SU-DHL-6 (cell line): ENCODE measurements around the gene USP6NL.

Experiments
- H2AFZ ChIP-seq: fragments of 200-600 bp; sonication (generic); 2 replicates; pipeline ENCODE4 v1.6.1; 2014; ENCODE audit warnings: low read depth, mild to moderate bottlenecking, moderate library complexity, mixed read lengths, antibody characterized with exemption, low read length; ENCODE audit not compliant: severe bottlenecking
- H3F3A ChIP-seq: fragments of 200-600 bp; shearing (Covaris generic); 2 replicates; pipeline ENCODE4 v1.6.0; 2016; ENCODE audit warnings: antibody characterized with exemption, mild to moderate bottlenecking; ENCODE audit not compliant: insufficient read depth
- H3K27ac ChIP-seq: fragments of 200-600 bp; sonication (generic); 2 replicates; pipeline ENCODE4 v1.5.1; 2016; ENCODE audit warnings: low read depth, mild to moderate bottlenecking, low read length, moderate library complexity, mixed read lengths
- H3K27me3 ChIP-seq: fragments of 200-600 bp; sonication (generic), shearing (Covaris generic); 2 replicates; pipeline ENCODE4 v1.6.0; 2014; ENCODE audit warnings: mild to moderate bottlenecking, low read length
- H3K36me3 ChIP-seq: fragments of 200-600 bp; sonication (generic); 2 replicates; pipeline ENCODE4 v1.6.1; 2014; ENCODE audit warnings: mild to moderate bottlenecking, low read length, mixed read lengths
- H3K4me2 ChIP-seq: fragments of 300-600, 200-600 bp; shearing (Covaris generic), sonication (generic); 2 replicates; pipeline ENCODE4 v1.6.0; 2014; ENCODE audit warnings: low read length, low read depth, mild to moderate bottlenecking; ENCODE audit not compliant: poor library complexity, severe bottlenecking
- H3K4me3 ChIP-seq: fragments of 200-600 bp; sonication (generic); 2 replicates; pipeline ENCODE4 v1.5.1; 2014; ENCODE audit warnings: antibody characterized with exemption, low read length, mild to moderate bottlenecking, mixed read lengths; ENCODE audit not compliant: insufficient read depth, poor library complexity, severe bottlenecking
- H3K79me2 ChIP-seq: fragments of 200-600 bp; sonication (generic); 2 replicates; pipeline ENCODE4 v1.6.1; 2014; ENCODE audit warnings: mild to moderate bottlenecking, low read length, moderate library complexity; ENCODE audit not compliant: insufficient read depth
- H3K9ac ChIP-seq: fragments of 200-600 bp; sonication (generic); 2 replicates; pipeline ENCODE4 v1.7.0; 2014; ENCODE audit warnings: mild to moderate bottlenecking, low read length
- H3K9me2 ChIP-seq: fragments of 200-600 bp; sonication (generic); replicated peaks from 2 replicates; pipeline ENCODE4 v1.6.1; 2014; ENCODE audit warnings: low read length; ENCODE audit not compliant: insufficient read depth
- H3K9me3 ChIP-seq: fragments of 200-600 bp; sonication (generic); 2 replicates; pipeline ENCODE4 v1.6.1; 2014; ENCODE audit warnings: low read length, mixed read lengths; ENCODE audit not compliant: insufficient read depth
- H4K20me1 ChIP-seq: fragments of 200-600 bp; sonication (generic); 2 replicates; pipeline ENCODE4 v1.6.1; 2014; ENCODE audit warnings: low read depth, mild to moderate bottlenecking, antibody characterized with exemption, low read length, moderate library complexity, mixed read lengths
- CTCF ChIP-seq: fragments of 200-600 bp; sonication (generic); IDR thresholded peaks from one replicate; pipeline ENCODE4 v1.5.1; 2017; ENCODE audit warnings: antibody characterized with exemption, mild to moderate bottlenecking, low read length, moderate library complexity; ENCODE audit not compliant: insufficient read depth, poor library complexity, severe bottlenecking
- EZH2phosphoT487 ChIP-seq: fragments of 200-600 bp; sonication (generic), shearing (Covaris generic); conservative IDR thresholded peaks from 2 replicates; pipeline ENCODE4 v1.6.1; 2018; ENCODE audit warnings: mild to moderate bottlenecking, antibody characterized with exemption, low read length, moderate library complexity, mixed read lengths

USP6NL gene

GRCh38 chr10:11510281-11510680, 101.2 kb downstream of the USP6NL start:
- Histone ChIP-seq H3K27ac (no peak overlapping the region), H3K79me2 (peaks cover 78% of the 10 kb centered on the region), H3K9me3 (no peaks in the 10 kb centered on the region), H3K4me2 (no peak overlapping the region), H3K4me3 (no peak overlapping the region), H3K9ac (no peak overlapping the region), H3K27me3 (no peaks in the 10 kb centered on the region), H4K20me1 (0 out of 2 replicates have a peak, but pooled peaks cover 4% of the 10 kb centered on the region), H3K9me2 (no peaks in the 10 kb centered on the region), H3F3A (no peaks in the 10 kb centered on the region; the same call in 1 of the 2 replicates), H3K36me3 (peaks cover 36% of the 10 kb centered on the region), H2AFZ (no peak overlapping the region)
- TF ChIP-seq EZH2phosphoT487: no peak
- no peak for TF ChIP-seq CTCF

DNA sequence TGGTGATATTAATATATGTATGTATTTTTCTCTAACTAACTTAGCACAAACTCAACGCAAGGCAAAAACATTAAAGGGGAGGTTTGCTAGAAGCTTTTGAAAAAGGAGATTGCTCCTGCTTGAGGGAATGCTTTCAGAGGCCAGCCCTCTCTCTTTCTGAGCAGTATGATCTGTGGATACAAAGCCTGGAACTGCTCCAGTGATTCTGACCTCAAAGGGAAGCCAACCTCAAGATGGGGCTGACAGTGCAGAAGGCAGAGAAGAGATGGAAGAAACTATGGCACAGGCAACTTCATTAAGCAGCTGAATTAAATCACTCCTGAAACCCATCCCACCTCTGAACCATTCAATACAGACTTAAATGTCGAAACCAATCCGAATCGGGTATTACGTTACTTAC, 102.4 kb downstream of the USP6NL start:
- Histone ChIP-seq H4K20me1 (0 out of 2 replicates have a peak, but pooled peaks cover 4% of the 10 kb centered on the region), H3K27me3 (no peaks in the 10 kb centered on the region), H3F3A (peaks cover 5% of the 10 kb centered on the region; the same call in 1 of the 2 replicates), H3K9me2 (no peaks in the 10 kb centered on the region), H3K27ac (no peak overlapping the region), H2AFZ (no peak overlapping the region), H3K36me3 (peaks cover 39% of the 10 kb centered on the region), H3K4me3 (no peak overlapping the region), H3K9ac (no peak overlapping the region), H3K4me2 (no peak overlapping the region), H3K79me2 (peaks cover 78% of the 10 kb centered on the region), H3K9me3 (no peaks in the 10 kb centered on the region)
- TF ChIP-seq EZH2phosphoT487: no peak
- TF ChIP-seq CTCF: no peak

GRCh38 chr10:11506247-11506789, 105.1 kb downstream of the USP6NL start:
- H3K36me3 ChIP-seq: peaks cover 47% of the 10 kb centered on the region
- H3K4me2 ChIP-seq: no peak overlapping the region
- H3F3A ChIP-seq: peaks cover 11% of the 10 kb centered on the region; the same call in 1 of the 2 replicates
- peaks cover 74% of the 10 kb centered on the region for H3K79me2 ChIP-seq
- H3K9me2 ChIP-seq: no peaks in the 10 kb centered on the region
- TF ChIP-seq EZH2phosphoT487 (no peak), CTCF (no peak)
- H3K27me3 ChIP-seq: no peaks in the 10 kb centered on the region
- no peak overlapping the region for H3K9ac ChIP-seq
- no peak overlapping the region for H2AFZ ChIP-seq
- no peaks in the 10 kb centered on the region for H3K9me3 ChIP-seq
- H3K4me3 ChIP-seq: no peak overlapping the region
- peaks cover 4% of the 10 kb centered on the region; the same call in 1 of the 2 replicates for H4K20me1 ChIP-seq
- H3K27ac ChIP-seq: no peak overlapping the region
